ENCODE measurements around the gene NEXN. TPM values are rescaled to one million over a fixed set of nuclear protein-coding genes. Genes with fewer than 3 reads are reported as not detected.

The NEXN gene
- total and polyA plus RNA-seq, 2 experiments from 2014 or later, result 2.6 to 11.8 TPM

- Histone ChIP-seq H3K36me3 (ENCODE audit: insufficient read depth) (no peaks in the 10 kb centered on the region), H3K9me2 (ENCODE audit: insufficient read depth) (no peaks in the 10 kb centered on the region), H3F3A (replicated peaks; ENCODE audit: low read depth) (no peaks in the 10 kb centered on the region), H2AFZ (no peak overlapping the region), H3K4me1 (ENCODE audit: insufficient read depth) (no peaks in the 10 kb centered on the region), H3K4me3 (no peak overlapping the region), H3K27ac (ENCODE audit: low read depth) (no peak overlapping the region), H4K20me1 (replicated peaks; ENCODE audit: insufficient read depth) (no peaks in the 10 kb centered on the region), H3K4me2 (no peak overlapping the region), H3K27me3 (ENCODE audit: insufficient read depth) (no peaks in the 10 kb centered on the region), H3K79me2 (replicated peaks; ENCODE audit: insufficient read depth) (no peaks in the 10 kb centered on the region)
- no peak for TF ChIP-seq CREB1 (CRISPR knock-in tag; IDR thresholded peaks at IDR 0.05; ENCODE audit: low read depth)
- no peak for TF ChIP-seq EZH2 (IDR thresholded peaks at IDR 0.05; ENCODE audit: low read depth, unreplicated experiment)
- no peak for TF ChIP-seq ZNF462 (CRISPR knock-in tag; IDR thresholded peaks at IDR 0.05)
- TF ChIP-seq JUNB (IDR thresholded peaks at IDR 0.05; ENCODE audit: unreplicated experiment), result no peak
- no peak for TF ChIP-seq ZNF331 (CRISPR knock-in tag; IDR thresholded peaks at IDR 0.05; ENCODE audit: low read depth)
- TF ChIP-seq ETS1 (IDR thresholded peaks at IDR 0.05), result no peak
- TF ChIP-seq STAT1 (IDR thresholded peaks at IDR 0.05; ENCODE audit: unreplicated experiment), result no peak
- no peak for TF ChIP-seq REST (IDR thresholded peaks at IDR 0.05; ENCODE audit: unreplicated experiment)
- TF ChIP-seq, protein P1, sequence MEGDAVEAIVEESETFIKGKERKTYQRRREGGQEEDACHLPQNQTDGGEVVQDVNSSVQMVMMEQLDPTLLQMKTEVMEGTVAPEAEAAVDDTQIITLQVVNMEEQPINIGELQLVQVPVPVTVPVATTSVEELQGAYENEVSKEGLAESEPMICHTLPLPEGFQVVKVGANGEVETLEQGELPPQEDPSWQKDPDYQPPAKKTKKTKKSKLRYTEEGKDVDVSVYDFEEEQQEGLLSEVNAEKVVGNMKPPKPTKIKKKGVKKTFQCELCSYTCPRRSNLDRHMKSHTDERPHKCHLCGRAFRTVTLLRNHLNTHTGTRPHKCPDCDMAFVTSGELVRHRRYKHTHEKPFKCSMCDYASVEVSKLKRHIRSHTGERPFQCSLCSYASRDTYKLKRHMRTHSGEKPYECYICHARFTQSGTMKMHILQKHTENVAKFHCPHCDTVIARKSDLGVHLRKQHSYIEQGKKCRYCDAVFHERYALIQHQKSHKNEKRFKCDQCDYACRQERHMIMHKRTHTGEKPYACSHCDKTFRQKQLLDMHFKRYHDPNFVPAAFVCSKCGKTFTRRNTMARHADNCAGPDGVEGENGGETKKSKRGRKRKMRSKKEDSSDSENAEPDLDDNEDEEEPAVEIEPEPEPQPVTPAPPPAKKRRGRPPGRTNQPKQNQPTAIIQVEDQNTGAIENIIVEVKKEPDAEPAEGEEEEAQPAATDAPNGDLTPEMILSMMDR (conservative IDR thresholded peaks at IDR 0.05; ENCODE audit: low read depth in 2 of 2), result no peak
- no peak for TF ChIP-seq NANOG (IDR thresholded peaks at IDR 0.05; ENCODE audit: borderline replicate concordance)
- no peak for TF ChIP-seq POLR2AphosphoS5 (IDR thresholded peaks at IDR 0.05; ENCODE audit: low read depth)
- TF ChIP-seq EZH2phosphoT487 (IDR thresholded peaks at IDR 0.05; ENCODE audit: unreplicated experiment), result no peak
- TF ChIP-seq ZNF114 (CRISPR knock-in tag; IDR thresholded peaks at IDR 0.05), result no peak
- H3K27ac Mint-ChIP-seq, result no peak overlapping the region
- peaks cover 2% of the 10 kb centered on the region for H3K27me3 Mint-ChIP-seq (ENCODE audit: insufficient read depth, low read depth, poor library complexity)
- DNase-seq (ENCODE audit: low spot score) (no peak), ATAC-seq (no peak)
- no peak overlapping the region for H3K4me3 Mint-ChIP-seq
- no peaks in the 10 kb centered on the region for H3K4me1 Mint-ChIP-seq
- no peaks in the 10 kb centered on the region for H3K36me3 Mint-ChIP-seq (ENCODE audit: low read depth)
- H3K9me3 Mint-ChIP-seq, result no peaks in the 10 kb centered on the region
These were observed 17.7 kb downstream of the NEXN start for GRCh38 chr1:77906019-77906545.

All from GM23338 (cell line).